ENCODE measurements around the gene TBC1D9B.

GRCh38 chr5:179868541-179868940, 39.2 kb downstream of the TBC1D9B start:
- TF ChIP-seq POU2F2 (IDR thresholded peaks at IDR 0.05; ENCODE audit: low read depth, low read length) (no peak), PAX5 (IDR thresholded peaks at IDR 0.05; ENCODE audit: insufficient read depth, low read length, severe bottlenecking) (no peak), POLR2A (IDR thresholded peaks at IDR 0.05; ENCODE audit: low read depth, low read length) (no peak)
